ENCODE results near the gene IFI27.

DNA sequence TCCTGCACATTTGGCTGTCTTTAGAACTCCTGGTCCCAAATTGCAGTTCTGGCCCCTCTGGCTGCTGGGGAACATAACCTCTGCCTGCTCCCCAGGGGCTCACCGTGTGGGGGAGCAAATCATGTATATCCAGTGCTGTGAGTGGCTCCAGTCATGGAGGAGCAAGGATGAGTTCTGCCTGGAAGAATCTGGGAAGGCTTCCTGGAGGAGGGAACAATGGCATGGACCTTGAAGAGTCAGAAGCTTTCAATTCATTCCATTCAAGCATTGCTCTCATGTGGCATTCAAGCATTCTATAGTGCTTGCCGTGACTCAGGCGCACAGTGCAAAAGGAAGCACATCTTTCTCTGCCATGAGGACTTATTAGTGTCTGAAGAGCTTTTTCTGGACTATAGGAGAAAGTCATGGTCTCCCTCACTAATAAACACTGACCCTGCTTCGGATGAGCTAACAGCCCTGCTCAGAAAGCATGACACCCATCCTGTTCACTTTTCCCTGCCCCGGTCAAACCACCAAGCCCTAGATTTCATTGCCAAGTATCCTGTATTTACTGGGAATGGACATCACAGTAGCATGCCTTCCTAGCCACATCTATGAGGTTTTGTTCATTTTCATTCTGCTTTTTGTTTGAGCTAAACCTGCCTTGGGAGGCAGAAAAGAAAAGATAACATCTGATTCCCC is 3.5 kb downstream of the IFI27 start:
- TF ChIP-seq, protein P1, sequence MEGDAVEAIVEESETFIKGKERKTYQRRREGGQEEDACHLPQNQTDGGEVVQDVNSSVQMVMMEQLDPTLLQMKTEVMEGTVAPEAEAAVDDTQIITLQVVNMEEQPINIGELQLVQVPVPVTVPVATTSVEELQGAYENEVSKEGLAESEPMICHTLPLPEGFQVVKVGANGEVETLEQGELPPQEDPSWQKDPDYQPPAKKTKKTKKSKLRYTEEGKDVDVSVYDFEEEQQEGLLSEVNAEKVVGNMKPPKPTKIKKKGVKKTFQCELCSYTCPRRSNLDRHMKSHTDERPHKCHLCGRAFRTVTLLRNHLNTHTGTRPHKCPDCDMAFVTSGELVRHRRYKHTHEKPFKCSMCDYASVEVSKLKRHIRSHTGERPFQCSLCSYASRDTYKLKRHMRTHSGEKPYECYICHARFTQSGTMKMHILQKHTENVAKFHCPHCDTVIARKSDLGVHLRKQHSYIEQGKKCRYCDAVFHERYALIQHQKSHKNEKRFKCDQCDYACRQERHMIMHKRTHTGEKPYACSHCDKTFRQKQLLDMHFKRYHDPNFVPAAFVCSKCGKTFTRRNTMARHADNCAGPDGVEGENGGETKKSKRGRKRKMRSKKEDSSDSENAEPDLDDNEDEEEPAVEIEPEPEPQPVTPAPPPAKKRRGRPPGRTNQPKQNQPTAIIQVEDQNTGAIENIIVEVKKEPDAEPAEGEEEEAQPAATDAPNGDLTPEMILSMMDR (IDR thresholded peaks at IDR 0.05) = no peak
- no peak for TF ChIP-seq POLR2AphosphoS5 (IDR thresholded peaks at IDR 0.05)

Data from gastroesophageal sphincter (tissue), 3 donors.